ENCODE measurements around the gene PLCB1. TPM values are rescaled to one million over a fixed set of nuclear protein-coding genes. Genes with fewer than 3 reads are reported as not detected.
"Not testable (repeated sequence)": the region's sequence is repeated elsewhere in the genome, so short reads cannot be mapped to it uniquely, and the experiment has no call there.

Gene PLCB1
- total RNA-seq, 2 donors from 2014 or later, result 12.3 to 13.4 TPM

DNA sequence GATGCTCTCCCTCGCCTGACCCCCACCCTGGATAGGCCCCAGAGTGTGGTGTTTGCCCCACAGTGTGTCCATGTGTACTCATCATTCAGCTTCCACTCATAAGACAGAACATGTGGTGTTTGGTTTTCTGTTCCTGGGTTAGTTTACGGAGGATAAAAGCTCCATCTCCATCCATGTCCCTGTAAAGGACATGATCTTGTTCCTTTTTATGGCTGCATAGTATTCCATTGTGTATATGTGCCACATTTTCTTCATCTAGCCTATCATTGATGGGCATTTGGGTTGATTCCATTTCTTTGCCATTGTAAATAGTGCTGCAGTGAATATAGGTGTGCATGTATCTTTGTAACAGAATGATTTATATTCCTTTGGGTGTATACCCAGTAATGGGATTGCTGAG is 218.2 kb downstream of the PLCB1 start:
- H3K27ac Mint-ChIP-seq; H3K9me3 Mint-ChIP-seq; ATAC-seq; H3K4me3 Mint-ChIP-seq; H3K36me3 Mint-ChIP-seq; H3K27me3 Mint-ChIP-seq; DNase-seq (ENCODE audit: low spot score): not testable (repeated sequence)
- H3K4me1 Mint-ChIP-seq (ENCODE audit: low read depth in 2 of 2), result peaks cover 9 to 24% of the 10 kb centered on the region in 2 donors

DNA sequence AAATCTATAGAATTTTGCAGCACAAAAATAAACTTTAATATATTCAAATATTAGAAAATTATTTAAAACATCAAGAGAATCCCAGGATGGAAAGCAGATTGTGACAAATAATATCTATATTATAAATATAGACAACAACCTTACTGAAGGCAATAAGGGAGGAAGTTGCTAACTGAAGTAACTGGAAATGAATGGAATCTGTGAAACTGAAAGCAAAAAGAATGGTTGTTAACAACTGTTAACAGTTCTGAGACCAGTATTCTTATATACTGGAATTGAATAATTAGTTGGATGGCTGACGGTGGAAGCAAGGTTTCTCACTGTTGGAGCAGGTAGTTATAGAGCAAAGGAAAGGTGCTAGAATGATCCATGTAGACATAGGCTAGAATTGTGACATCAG is 220.4 kb downstream of the PLCB1 start:
- Mint-ChIP-seq H3K4me1 (ENCODE audit: low read depth in 2 of 2) (peaks cover 9 to 25% of the 10 kb centered on the region in 2 donors), H3K27me3 (no peaks in the 10 kb centered on the region), H3K27ac (no peak overlapping the region), H3K36me3 (peaks cover 6% of the 10 kb centered on the region), H3K4me3 (no peak overlapping the region), H3K9me3 (peaks cover 4% of the 10 kb centered on the region)
- no peak for ATAC-seq
- DNase-seq (ENCODE audit: low spot score), result no peak

DNA sequence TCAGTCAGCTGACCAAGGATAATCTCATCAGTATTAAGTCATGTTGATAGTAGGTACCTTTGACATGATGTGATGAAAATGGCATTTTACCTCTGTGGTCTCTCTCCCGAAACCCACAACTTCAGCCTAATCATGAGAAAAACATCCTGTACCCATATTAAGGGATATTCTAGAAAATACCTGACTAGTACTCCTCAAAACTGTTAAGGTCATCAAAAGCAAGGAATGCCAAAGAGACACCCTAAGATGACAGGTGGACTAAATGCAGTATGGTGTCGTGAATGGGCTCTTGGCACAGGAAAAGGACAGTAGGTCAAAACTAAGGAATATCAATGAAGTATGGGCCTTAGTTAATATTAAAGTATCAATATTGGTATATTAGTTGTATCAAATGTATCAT is 221.4 kb downstream of the PLCB1 start:
- no peak overlapping the region for H3K27ac Mint-ChIP-seq
- H3K36me3 Mint-ChIP-seq, result peaks cover 6% of the 10 kb centered on the region
- no peaks in the 10 kb centered on the region for H3K27me3 Mint-ChIP-seq
- H3K9me3 Mint-ChIP-seq, result peaks cover 4% of the 10 kb centered on the region
- DNase-seq (ENCODE audit: low spot score) (no peak), ATAC-seq (no peak)
- H3K4me1 Mint-ChIP-seq (ENCODE audit: low read depth in 2 of 2), result peaks cover 0 to 18% of the 10 kb centered on the region in 2 donors
- H3K4me3 Mint-ChIP-seq, result no peak overlapping the region

DNA sequence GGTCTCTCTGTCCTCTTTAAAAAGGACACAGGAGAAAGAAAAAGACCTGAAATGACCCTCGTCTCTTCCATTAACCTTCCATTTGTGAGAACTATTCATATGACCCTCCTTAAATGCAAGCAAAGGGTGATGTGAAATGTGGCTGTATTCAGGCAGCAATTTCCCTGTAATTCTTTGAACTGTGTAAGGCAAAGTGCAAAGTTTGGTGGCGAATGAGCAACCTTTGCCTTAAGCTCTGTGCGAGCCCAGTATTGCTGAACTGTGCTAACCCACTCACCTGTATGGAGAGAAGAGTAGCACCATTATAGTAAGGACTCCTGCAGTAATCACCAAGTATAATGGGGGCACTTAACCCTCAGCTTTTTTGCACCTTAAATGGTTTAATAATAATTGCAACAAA is 223.4 kb downstream of the PLCB1 start:
- ATAC-seq, result no peak
- DNase-seq (ENCODE audit: low spot score), result no peak
- no peaks in the 10 kb centered on the region for H3K27me3 Mint-ChIP-seq
- no peak overlapping the region for H3K4me3 Mint-ChIP-seq
- no peak overlapping the region for H3K27ac Mint-ChIP-seq
- H3K9me3 Mint-ChIP-seq, result no peaks in the 10 kb centered on the region
- H3K4me1 Mint-ChIP-seq (ENCODE audit: low read depth in 2 of 2), result peaks cover 2 to 16% of the 10 kb centered on the region in 2 donors
- H3K36me3 Mint-ChIP-seq, result no peaks in the 10 kb centered on the region

DNA sequence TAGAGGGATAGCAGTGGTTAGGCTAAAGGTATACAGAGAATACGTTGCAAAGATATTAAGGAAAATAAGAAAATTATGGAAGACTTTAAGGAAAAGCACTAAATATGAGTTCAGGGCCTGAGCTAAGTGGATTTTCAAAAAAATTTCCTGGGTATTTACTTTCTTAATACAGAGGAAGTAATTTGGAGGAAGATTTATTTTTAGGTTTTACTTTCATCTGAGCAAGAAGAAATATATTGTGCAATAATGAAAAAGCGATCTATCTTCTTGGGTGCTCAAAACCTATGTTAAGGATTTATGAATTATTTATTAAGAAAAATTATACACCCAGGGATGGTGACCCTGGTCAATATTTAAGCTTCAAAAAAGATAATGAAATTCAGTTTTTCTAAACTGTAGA is 224.7 kb downstream of the PLCB1 start:
- Mint-ChIP-seq H3K4me3 (no peak overlapping the region), H3K27me3 (no peaks in the 10 kb centered on the region), H3K9me3 (no peaks in the 10 kb centered on the region), H3K4me1 (ENCODE audit: low read depth in 2 of 2) (peaks cover 13 to 27% of the 10 kb centered on the region in 2 donors), H3K36me3 (no peaks in the 10 kb centered on the region), H3K27ac (no peak overlapping the region)
- ATAC-seq (no peak), DNase-seq (ENCODE audit: low spot score) (no peak)

DNA sequence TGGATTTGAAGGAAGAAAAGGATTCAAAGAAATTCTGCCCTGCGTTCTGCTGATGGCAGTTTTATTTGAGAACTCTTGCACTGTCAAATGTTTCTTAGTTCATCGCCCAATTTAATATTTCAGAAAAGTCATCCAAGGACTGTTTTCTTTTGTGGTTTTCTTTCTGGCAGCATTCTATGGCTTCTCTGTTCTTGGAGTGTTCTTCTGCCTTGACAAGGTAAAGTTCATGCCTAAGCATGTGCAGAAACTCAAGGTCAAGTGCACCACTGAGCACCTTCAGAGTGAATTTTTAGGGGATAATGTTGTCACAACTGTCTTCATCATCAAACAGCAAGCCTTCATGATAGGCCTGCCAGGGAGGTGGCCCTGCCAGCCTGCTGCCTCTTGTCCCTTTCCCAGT is 225.6 kb downstream of the PLCB1 start:
- Mint-ChIP-seq H3K4me3 (no peak overlapping the region), H3K27ac (no peak overlapping the region), H3K9me3 (no peaks in the 10 kb centered on the region), H3K27me3 (no peaks in the 10 kb centered on the region), H3K4me1 (ENCODE audit: low read depth in 2 of 2) (peaks cover 13 to 24% of the 10 kb centered on the region in 2 donors), H3K36me3 (no peaks in the 10 kb centered on the region)
- no peak for ATAC-seq
- no peak for DNase-seq (ENCODE audit: low spot score)

DNA sequence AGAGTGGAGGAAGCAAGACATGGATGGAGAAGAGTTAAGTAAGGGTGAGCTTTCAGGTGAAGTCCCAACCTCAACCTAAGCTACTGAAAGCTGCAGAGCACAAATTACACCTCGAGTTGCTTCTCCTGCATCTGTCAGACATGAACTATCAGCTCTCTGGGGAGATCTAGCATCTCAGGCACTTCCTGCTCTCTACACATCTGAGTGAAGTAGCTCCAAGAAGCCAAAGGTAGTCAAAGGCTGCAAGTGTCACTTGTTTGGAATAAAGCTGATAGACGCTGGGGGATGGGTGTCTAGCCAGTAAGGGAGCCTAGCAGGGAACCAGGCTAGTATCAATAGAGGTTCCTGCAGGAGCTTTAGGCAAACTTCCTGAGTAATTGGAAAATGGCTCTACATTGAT is 228.0 kb downstream of the PLCB1 start:
- Mint-ChIP-seq H3K27ac (no peak overlapping the region), H3K4me1 (ENCODE audit: low read depth in 2 of 2) (peaks cover 13 to 22% of the 10 kb centered on the region in 2 donors), H3K9me3 (no peaks in the 10 kb centered on the region), H3K36me3 (no peaks in the 10 kb centered on the region), H3K4me3 (no peak overlapping the region), H3K27me3 (no peaks in the 10 kb centered on the region)
- no peak for DNase-seq (ENCODE audit: low spot score)
- no peak for ATAC-seq

DNA sequence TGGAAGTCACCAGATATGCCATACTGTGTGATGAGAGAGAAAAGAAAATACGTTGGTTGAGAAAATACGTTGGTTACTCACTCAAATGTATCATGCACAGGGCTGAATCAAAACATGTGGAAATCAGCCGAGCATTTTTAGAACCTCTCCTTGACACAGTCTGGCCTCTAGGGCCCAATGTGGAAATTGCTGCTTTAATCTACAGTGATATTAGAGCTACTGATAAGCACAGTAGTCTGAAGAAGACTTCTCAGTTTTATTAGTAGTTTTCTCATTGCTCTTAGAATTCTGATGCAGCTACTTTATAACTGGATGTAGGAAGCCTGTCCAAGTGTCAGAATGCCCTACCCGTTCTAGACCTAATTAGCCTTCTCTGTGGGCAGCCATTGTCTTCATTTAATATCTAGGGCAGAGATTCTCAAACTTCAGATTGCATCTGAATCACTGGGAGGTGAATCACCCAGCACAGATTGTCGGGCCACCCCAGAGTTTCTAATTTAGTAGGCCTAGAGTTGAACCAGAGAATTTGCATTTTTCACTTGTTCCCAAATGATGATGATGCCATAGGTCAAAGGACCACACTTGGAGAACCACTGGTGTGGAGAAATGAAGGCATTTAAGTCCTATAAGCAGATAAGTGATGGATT is 229.1 kb downstream of the PLCB1 start:
- Mint-ChIP-seq H3K27me3 (no peaks in the 10 kb centered on the region), H3K4me1 (ENCODE audit: low read depth in 2 of 2) (peaks cover 13 to 22% of the 10 kb centered on the region in 2 donors), H3K36me3 (no peaks in the 10 kb centered on the region), H3K9me3 (no peaks in the 10 kb centered on the region), H3K27ac (peak overlapping the region in 1 of 2 donors; percentile 58), H3K4me3 (no peak overlapping the region)
- ATAC-seq, result peak; percentile 71 to 74
- DNase-seq (ENCODE audit: low spot score), result no peak

DNA sequence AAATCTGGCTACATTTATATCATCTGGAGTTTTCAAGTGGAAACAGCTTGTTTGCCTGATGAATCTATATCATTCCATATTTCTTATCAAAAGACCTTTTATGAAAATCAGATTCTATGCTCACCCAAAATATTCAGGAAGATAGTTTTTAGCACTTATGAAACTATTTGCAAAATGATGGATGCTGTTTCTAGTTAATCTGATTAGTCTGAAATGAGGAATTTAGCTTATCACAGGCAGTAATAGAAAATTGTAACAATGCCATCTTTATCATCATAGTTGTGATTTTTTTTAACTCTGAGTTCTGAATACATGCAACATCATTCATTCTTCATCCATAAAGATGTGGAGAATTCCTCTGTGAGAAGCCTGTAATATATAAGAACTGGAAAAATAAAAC is 229.7 kb downstream of the PLCB1 start:
- H3K27ac Mint-ChIP-seq, result peak overlapping the region in 1 of 2 donors; percentile 58

DNA sequence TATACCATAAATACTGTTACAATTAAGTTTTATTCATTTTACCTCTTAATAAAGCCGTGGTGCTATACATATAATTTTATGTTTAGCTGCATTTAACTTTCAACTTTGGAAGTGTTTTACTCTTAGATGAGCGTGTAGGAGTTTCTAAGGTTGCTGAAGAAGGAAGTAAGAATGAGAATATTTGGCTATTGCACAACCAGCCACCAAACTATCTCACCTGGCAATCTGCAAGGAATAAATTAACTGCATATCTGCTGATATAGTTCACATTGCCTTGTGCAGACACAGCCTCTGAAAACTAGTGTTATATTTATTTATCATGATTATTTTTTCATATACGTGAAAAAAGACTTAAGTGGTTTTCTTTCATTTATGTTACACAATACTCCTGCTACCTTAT is 230.4 kb downstream of the PLCB1 start:
- no peaks in the 10 kb centered on the region for H3K36me3 Mint-ChIP-seq
- DNase-seq (ENCODE audit: low spot score) (no peak), ATAC-seq (no peak)
- H3K27ac Mint-ChIP-seq, result no peak overlapping the region
- no peaks in the 10 kb centered on the region for H3K27me3 Mint-ChIP-seq
- H3K9me3 Mint-ChIP-seq, result no peaks in the 10 kb centered on the region
- H3K4me1 Mint-ChIP-seq (ENCODE audit: low read depth in 2 of 2), result peaks cover 14 to 19% of the 10 kb centered on the region in 2 donors
- no peak overlapping the region for H3K4me3 Mint-ChIP-seq

More for the DNA sequence above, 229.7 kb downstream of the PLCB1 start:
- ATAC-seq (no peak), DNase-seq (ENCODE audit: low spot score) (no peak)
- no peaks in the 10 kb centered on the region for H3K27me3 Mint-ChIP-seq
- H3K4me1 Mint-ChIP-seq (ENCODE audit: low read depth in 2 of 2), result peaks cover 13 to 19% of the 10 kb centered on the region in 2 donors
- H3K4me3 Mint-ChIP-seq, result no peak overlapping the region
- H3K36me3 Mint-ChIP-seq, result no peaks in the 10 kb centered on the region
- H3K9me3 Mint-ChIP-seq, result no peaks in the 10 kb centered on the region

DNA sequence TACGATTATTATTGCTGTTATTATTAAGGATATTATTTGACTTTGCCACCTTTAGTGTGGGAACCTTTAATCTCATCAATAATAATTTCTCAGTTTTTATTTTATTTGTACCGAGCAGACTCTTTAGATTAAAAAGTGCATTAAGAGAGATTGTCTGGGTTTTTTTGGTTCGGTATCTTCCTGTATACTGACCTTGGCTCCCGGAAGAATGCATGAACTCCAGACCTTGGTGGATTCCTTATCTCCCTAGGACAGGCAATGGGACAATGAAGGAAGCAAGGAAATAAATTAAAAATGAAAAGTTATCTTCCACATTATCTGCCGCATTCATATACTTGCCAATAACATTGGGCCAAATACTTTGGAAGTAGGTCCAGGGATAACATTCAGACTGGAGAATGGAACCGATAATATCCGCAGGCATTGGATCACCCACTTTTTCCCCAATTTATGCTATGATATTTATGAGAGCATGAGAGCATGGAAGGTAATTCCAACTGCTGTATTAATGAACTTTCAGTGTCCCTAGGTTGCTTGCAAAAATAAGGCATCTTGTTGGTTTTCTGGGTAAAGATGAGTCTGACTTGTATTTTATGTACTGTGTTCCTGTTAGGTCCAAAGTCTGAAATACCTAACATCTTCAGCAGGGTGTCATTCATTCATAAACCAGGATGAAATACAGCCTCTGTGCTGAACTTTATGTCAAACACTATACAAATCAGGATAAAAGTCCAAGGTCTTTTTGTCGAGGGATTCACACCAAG is 232.1 kb downstream of the PLCB1 start:
- Mint-ChIP-seq H3K9me3 (no peaks in the 10 kb centered on the region), H3K27me3 (no peaks in the 10 kb centered on the region), H3K4me1 (ENCODE audit: low read depth in 2 of 2) (peaks cover 24 to 28% of the 10 kb centered on the region in 2 donors), H3K36me3 (no peaks in the 10 kb centered on the region), H3K27ac (no peak overlapping the region), H3K4me3 (no peak overlapping the region)
- DNase-seq (ENCODE audit: low spot score) (no peak), ATAC-seq (no peak)

DNA sequence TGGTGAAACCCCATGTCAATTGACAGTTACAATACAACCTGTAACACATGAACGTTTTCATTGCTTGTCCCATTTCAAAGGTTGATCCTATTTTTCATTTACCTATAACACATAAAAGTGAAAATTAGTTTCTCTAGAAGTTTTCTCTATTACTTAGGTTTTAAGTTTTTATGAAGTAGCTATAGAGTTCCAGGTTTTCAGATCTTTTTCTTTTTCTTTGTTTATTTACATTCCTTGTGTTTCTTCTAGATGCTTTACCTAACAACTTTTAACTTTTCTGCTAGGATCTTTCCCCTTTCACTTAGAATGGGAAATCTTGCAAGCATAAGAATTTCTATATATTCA is 232.6 kb downstream of the PLCB1 start:
- DNase-seq (ENCODE audit: low spot score), result no peak
- Mint-ChIP-seq H3K4me1 (ENCODE audit: low read depth in 2 of 2) (peaks cover 28 to 33% of the 10 kb centered on the region in 2 donors), H3K27ac (no peak overlapping the region), H3K9me3 (no peaks in the 10 kb centered on the region), H3K36me3 (no peaks in the 10 kb centered on the region), H3K27me3 (no peaks in the 10 kb centered on the region), H3K4me3 (no peak overlapping the region)
- ATAC-seq, result no peak

DNA sequence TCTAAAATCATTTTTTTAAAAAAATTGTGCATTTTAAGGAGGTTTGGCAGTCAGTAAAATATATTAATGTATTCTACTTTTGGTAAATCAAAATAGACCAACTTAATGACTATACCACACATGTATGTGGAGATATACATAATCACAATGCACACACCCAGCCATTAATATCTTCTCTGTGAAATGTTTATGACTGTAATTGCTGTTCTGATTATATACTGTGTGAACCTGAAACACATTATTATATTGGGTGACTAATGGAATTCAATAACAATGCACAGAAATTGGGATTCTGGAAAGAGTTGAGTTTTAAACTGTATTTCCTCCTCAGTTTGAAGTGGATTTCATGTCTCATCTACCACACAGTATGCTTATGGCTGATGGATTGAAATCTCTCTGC is 233.6 kb downstream of the PLCB1 start:
- no peak for DNase-seq (ENCODE audit: low spot score)
- no peak overlapping the region for H3K27ac Mint-ChIP-seq
- ATAC-seq, result no peak
- no peak overlapping the region for H3K4me3 Mint-ChIP-seq
- no peaks in the 10 kb centered on the region for H3K36me3 Mint-ChIP-seq
- peaks cover 28 to 33% of the 10 kb centered on the region in 2 donors for H3K4me1 Mint-ChIP-seq (ENCODE audit: low read depth in 2 of 2)
- H3K9me3 Mint-ChIP-seq, result no peaks in the 10 kb centered on the region
- no peaks in the 10 kb centered on the region for H3K27me3 Mint-ChIP-seq

DNA sequence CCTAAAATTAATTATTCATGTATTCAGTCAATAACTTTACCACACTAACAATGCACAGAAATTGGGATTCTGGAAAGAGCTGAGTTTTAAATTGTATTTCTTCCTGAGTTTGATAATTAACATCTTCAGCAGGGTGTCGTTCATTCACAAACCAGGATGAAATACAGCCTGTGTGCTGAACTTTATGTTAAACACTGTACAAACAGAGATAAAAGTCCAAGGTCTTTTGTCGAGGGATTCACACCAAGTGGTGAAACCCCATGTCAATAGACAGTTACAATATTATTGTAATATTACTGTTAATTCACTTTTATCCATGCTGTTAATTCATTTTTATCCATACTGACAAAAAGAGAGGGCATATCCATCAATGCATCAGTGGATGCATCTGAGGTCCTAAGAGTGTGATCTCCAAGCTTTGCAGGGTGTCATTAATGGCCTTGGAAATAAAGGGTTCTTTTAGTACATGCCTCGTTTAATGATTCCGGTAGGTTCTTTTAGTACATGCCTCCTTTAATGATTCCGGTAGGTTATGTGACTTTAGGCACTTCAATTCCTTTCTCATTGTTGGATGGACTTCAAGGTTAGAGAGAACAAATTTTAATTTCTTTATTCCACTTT is 234.3 kb downstream of the PLCB1 start:
- Mint-ChIP-seq H3K27ac (no peak overlapping the region), H3K4me1 (ENCODE audit: low read depth in 2 of 2) (peaks cover 20 to 25% of the 10 kb centered on the region in 2 donors), H3K9me3 (no peaks in the 10 kb centered on the region), H3K36me3 (no peaks in the 10 kb centered on the region), H3K4me3 (no peak overlapping the region), H3K27me3 (no peaks in the 10 kb centered on the region)
- DNase-seq (ENCODE audit: low spot score), result no peak
- no peak for ATAC-seq

Data from natural killer cell treated with Interleukin-12 subunit alpha and Interleukin-12 subunit beta and Interleukin-15 and Interleukin-18, amount 100 ng/mL, for 72 hours (primary cell).